Measurements from ENCODE around the gene RECQL5. TPM values are rescaled to one million over a fixed set of nuclear protein-coding genes. Genes with fewer than 3 reads are reported as not detected.

The RECQL5 gene
- polyA plus RNA-seq, 1 donor from 2014 or later = 9.6 TPM

DNA sequence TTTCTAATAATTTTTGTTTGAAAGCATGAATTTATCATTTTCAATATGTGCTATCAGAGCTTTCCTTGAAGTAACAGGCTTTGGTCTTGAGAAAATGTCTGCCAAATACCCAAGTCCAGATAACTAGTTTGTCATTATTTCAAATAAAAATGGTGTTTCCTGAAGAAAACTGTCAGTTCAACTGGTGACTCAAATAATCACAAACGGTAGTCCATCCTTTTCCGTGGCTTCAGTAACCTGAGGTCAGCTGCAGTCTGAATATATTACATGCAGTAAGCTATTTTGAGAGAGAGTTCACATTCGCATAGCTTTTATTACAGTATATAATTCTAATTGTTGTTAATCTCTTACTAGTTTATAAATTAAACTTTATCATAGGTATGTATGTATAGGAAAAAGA lies 9.5 kb upstream of the RECQL5 start:
- Histone ChIP-seq H3K9ac (ENCODE audit: low read length) (no peak overlapping the region), H2AFZ (ENCODE audit: low read depth, low read length) (no peak overlapping the region), H3K9me2 (ENCODE audit: insufficient read depth, low read length) (no peaks in the 10 kb centered on the region), H3F3A (ENCODE audit: insufficient read depth, low read length, poor library complexity, severe bottlenecking) (no peaks in the 10 kb centered on the region), H3K36me3 (ENCODE audit: insufficient read depth, low read length) (no peaks in the 10 kb centered on the region), H3K4me2 (ENCODE audit: low read length) (no peak overlapping the region), H3K27ac (ENCODE audit: low read length) (no peak overlapping the region), H3K9me3 (ENCODE audit: low read length) (no peaks in the 10 kb centered on the region), H3K27me3 (ENCODE audit: insufficient read depth, low read depth, low read length) (no peaks in the 10 kb centered on the region), H3K4me3 (ENCODE audit: low read length) (no peak overlapping the region), H3K79me2 (replicated peaks; ENCODE audit: insufficient read depth, low read length) (peaks cover 8% of the 10 kb centered on the region), H4K20me1 (ENCODE audit: insufficient read depth) (no peaks in the 10 kb centered on the region)
- no peak for TF ChIP-seq REST (IDR thresholded peaks at IDR 0.05; ENCODE audit: borderline replicate concordance)
- TF ChIP-seq CTCF (IDR thresholded peaks at IDR 0.05; ENCODE audit: poor library complexity, severe bottlenecking) = no peak
- no peak for TF ChIP-seq MXI1 (conservative IDR thresholded peaks at IDR 0.05; ENCODE audit: poor library complexity, severe bottlenecking)
- no peak for TF ChIP-seq TAF1 (IDR thresholded peaks at IDR 0.05; ENCODE audit: low read depth)
- TF ChIP-seq EP300 (conservative IDR thresholded peaks at IDR 0.05; ENCODE audit: poor library complexity, severe bottlenecking) = no peak
- no peak for TF ChIP-seq RAD21 (conservative IDR thresholded peaks at IDR 0.05)
- no peak for TF ChIP-seq SMC3 (conservative IDR thresholded peaks at IDR 0.05; ENCODE audit: poor library complexity)
- no peak for TF ChIP-seq POLR2AphosphoS5 (IDR thresholded peaks at IDR 0.05)
- no peak for TF ChIP-seq EZH2 (IDR thresholded peaks at IDR 0.05; ENCODE audit: borderline replicate concordance, insufficient read depth, low read length, poor library complexity, severe bottlenecking)

GRCh38 chr17:75673487-75673886 lies 6.5 kb upstream of the RECQL5 start:
- Histone ChIP-seq H3K79me2 (replicated peaks; ENCODE audit: insufficient read depth, low read length) (peaks cover 29% of the 10 kb centered on the region), H3K9me2 (ENCODE audit: insufficient read depth, low read length) (no peaks in the 10 kb centered on the region), H3K4me3 (ENCODE audit: low read length) (no peak overlapping the region), H3K27me3 (ENCODE audit: insufficient read depth, low read depth, low read length) (no peaks in the 10 kb centered on the region), H3K9me3 (ENCODE audit: low read length) (no peaks in the 10 kb centered on the region), H2AFZ (ENCODE audit: low read depth, low read length) (no peak overlapping the region), H3K4me2 (ENCODE audit: low read length) (no peak overlapping the region), H3K9ac (ENCODE audit: low read length) (no peak overlapping the region), H3F3A (ENCODE audit: insufficient read depth, low read length, poor library complexity, severe bottlenecking) (no peaks in the 10 kb centered on the region), H3K27ac (ENCODE audit: low read length) (no peak overlapping the region), H4K20me1 (ENCODE audit: insufficient read depth) (no peaks in the 10 kb centered on the region), H3K36me3 (ENCODE audit: insufficient read depth, low read length) (no peaks in the 10 kb centered on the region)
- TF ChIP-seq MXI1 (conservative IDR thresholded peaks at IDR 0.05; ENCODE audit: poor library complexity, severe bottlenecking) = no peak
- TF ChIP-seq EZH2 (IDR thresholded peaks at IDR 0.05; ENCODE audit: borderline replicate concordance, insufficient read depth, low read length, poor library complexity, severe bottlenecking) = no peak
- no peak for TF ChIP-seq EP300 (conservative IDR thresholded peaks at IDR 0.05; ENCODE audit: poor library complexity, severe bottlenecking)
- no peak for TF ChIP-seq POLR2AphosphoS5 (IDR thresholded peaks at IDR 0.05)
- no peak for TF ChIP-seq REST (IDR thresholded peaks at IDR 0.05; ENCODE audit: borderline replicate concordance)
- no peak for TF ChIP-seq CTCF (IDR thresholded peaks at IDR 0.05; ENCODE audit: poor library complexity, severe bottlenecking)
- TF ChIP-seq SMC3 (conservative IDR thresholded peaks at IDR 0.05; ENCODE audit: poor library complexity) = no peak
- no peak for TF ChIP-seq TAF1 (IDR thresholded peaks at IDR 0.05; ENCODE audit: low read depth)
- TF ChIP-seq RAD21 (conservative IDR thresholded peaks at IDR 0.05) = no peak

Data from neural cell (in vitro differentiated cells).